GM12865 (cell line): Measurements from ENCODE around the gene CEP350.

Experiments
- DNase-seq: peaks from one replicate; pipeline ENCODE4 v3.0.0; 2010; ENCODE audit warnings: low read depth
- H3K4me3 ChIP-seq: 2 replicates; pipeline ENCODE4 v1.5.1; 2011; ENCODE audit warnings: mild to moderate bottlenecking, low read depth, low read length, control low read depth
- TF ChIP-seq, protein P1 (sequence below): IDR thresholded peaks from 2 replicates; pipeline ENCODE4 v1.5.1; 2011; ENCODE audit warnings: low read length, control low read depth, low read depth, inconsistent platforms; ENCODE audit not compliant: insufficient read depth; ENCODE audit errors: missing control alignments

The CEP350 gene

DNA sequence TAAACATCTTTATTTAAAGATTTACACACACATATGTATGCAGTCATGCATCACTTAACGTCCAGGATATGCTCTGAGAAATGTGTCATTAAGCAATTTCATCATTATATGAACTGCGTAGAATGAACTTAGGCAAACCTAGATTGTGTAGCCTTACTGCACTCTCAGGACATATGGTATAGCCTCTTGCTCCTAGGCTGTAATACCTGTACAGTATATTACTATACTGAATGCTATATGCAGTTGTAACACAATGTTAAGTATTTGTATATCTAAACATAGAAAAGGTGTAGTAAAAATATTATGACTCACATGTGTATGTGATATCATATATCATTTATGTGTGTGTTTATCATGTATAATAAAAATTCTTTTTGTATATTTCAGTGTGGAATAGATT, 126.9 kb downstream of the CEP350 start:
- TF ChIP-seq, protein P1, sequence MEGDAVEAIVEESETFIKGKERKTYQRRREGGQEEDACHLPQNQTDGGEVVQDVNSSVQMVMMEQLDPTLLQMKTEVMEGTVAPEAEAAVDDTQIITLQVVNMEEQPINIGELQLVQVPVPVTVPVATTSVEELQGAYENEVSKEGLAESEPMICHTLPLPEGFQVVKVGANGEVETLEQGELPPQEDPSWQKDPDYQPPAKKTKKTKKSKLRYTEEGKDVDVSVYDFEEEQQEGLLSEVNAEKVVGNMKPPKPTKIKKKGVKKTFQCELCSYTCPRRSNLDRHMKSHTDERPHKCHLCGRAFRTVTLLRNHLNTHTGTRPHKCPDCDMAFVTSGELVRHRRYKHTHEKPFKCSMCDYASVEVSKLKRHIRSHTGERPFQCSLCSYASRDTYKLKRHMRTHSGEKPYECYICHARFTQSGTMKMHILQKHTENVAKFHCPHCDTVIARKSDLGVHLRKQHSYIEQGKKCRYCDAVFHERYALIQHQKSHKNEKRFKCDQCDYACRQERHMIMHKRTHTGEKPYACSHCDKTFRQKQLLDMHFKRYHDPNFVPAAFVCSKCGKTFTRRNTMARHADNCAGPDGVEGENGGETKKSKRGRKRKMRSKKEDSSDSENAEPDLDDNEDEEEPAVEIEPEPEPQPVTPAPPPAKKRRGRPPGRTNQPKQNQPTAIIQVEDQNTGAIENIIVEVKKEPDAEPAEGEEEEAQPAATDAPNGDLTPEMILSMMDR = no peak
- no peak for DNase-seq
- H3K4me3 ChIP-seq = no peak overlapping the region

DNA sequence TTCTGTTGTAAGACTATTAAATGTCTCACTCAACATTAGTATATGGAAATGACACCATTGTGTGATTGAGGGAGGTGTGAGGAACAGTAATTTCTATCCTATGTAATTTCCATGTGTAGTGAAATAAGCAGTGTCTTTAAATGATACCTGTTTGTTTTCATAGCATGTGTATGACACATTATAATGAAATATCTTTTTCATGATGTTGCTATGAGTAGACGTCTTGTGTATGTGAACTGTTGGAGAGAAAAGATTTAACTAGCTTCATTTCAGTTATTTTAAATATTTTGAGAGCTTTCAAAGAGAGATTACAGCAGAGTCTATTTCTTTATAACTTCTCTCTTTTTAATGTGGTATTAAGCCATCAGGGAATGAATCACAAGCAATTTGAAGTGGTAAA, 128.6 kb downstream of the CEP350 start:
- TF ChIP-seq, protein P1 = no peak
- no peak for DNase-seq
- no peak overlapping the region for H3K4me3 ChIP-seq

DNA sequence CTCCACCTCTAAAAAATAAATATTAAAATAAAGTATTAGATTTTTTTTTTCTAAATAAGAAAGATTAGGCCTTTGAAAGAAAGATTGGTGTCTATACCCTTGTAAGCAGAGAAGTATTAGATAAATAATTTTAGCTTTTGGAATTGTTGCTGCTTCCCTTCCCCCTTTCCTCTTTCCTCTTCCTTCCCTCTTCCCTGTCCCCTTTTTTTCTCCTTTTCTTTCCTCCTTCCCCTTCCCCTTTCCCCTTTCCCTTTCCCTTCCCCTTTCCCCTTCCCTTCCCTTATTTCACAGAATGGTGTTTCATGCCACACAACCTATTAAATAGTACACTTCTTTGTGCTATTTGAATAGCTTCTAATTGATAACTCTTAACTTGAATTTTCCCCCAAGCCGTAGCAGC, 130.3 kb downstream of the CEP350 start:
- no peak overlapping the region for H3K4me3 ChIP-seq
- TF ChIP-seq, protein P1 = no peak
- no peak for DNase-seq

DNA sequence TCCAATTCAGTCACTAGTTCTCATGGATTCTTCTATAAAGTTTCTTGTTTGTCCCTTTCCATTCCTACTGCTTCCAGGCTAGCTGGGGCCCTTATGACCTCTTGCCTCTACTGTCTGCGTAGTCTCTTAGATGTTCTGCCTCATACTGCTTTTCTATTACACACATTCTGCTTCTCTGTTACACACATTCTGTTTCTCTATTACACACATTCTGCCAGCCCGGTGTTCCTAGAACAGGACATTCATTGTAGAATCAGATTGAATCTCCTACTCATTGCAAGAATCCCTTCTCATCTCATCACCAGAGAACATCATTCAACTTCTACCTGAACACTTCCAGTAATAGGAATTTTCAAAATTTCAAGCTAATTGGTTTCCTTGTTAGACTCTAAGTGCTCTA, 130.7 kb downstream of the CEP350 start:
- TF ChIP-seq, protein P1 = no peak
- no peak overlapping the region for H3K4me3 ChIP-seq

DNA sequence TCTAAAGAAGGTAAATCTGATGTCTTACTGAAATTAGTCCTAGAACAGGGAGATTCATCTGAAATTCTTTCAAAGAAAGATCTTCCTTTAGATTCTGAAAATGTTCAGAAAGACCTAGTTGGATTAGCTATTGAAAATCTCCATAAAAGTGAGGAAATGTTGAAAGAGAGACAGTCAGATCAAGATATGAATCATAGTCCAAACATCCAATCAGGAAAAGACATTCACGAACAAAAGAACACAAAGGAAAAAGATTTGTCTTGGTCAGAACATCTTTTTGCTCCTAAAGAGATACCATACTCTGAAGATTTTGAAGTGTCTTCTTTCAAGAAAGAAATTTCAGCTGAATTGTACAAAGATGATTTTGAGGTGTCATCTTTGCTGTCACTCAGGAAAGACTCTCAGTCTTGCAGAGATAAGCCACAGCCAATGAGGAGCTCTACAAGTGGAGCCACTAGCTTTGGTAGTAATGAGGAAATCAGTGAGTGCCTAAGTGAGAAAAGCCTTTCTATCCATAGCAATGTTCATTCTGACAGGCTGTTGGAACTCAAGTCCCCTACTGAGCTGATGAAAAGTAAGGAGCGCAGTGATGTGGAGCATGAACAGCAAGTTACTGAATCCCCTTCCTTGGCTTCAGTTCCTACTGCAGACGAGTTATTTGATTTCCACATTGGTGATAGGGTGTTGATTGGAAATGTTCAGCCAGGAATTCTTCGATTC, 138.5 kb downstream of the CEP350 start:
- no peak overlapping the region for H3K4me3 ChIP-seq
- no peak for DNase-seq
- TF ChIP-seq, protein P1 = no peak

More for the DNA sequence above, 130.7 kb downstream of the CEP350 start:
- DNase-seq = no peak

DNA sequence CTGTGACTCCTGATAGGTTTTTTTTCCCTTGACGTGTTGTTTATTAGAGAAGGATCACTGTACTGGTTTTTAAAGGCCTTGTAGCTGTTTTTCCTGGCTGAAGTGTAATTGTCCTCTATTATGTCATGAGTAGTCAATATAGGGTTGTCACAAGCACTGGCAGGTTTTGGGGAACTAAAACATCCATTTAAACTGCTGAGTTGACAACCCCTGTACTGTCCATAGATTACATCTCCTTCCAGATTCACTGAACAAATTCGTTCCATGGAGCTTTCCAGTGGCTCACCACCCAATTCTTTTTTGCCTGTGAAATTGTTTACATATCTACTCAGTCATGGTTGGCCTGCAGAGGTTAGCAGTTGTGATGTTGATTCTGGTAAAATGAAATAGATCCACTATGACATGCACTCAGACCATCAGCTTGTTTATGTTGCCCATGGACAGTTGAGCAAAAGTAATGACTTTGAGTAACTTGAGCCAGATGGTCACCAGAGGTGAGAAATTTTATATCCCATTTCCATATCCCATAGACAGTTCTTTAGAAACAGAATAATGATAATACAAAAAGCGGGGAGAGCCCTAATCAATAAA, 140.2 kb downstream of the CEP350 start:
- no peak overlapping the region for H3K4me3 ChIP-seq
- no peak for DNase-seq
- TF ChIP-seq, protein P1 = no peak
